C4-2B (cell line): ENCODE results near the gene ACTR3C.

Experiments used
- CTCF ChIP-seq: fragments of 450-650 bp; conservative IDR thresholded peaks from 2 replicates; pipeline ENCODE4 v1.5.1; 2017; ENCODE audit warnings: mild to moderate bottlenecking
- ZFX ChIP-seq: fragments of 450-650 bp; IDR thresholded peaks from 2 replicates; pipeline ENCODE4 v1.6.1; 2017

DNA sequence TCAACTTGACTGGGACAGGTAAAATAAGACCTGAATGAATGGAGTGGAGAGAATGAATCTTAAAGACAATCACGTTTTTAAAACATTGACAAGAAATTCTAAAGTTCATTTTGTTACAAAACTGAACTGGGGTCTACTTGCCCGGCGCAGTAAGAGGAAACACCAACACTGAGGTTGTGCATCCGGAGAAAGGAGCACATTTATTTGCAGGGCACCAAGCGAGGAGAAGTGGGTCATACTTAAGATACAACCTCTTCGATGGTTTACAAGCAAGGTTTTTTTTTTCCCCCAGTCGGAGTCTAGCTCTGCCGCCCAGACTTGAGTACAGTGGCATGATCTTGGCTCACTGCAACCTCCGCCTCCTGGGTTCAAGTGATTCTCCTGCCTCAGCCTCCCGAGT is 41.8 kb upstream of the ACTR3C start:
- TF ChIP-seq CTCF (no peak), ZFX (no peak)
